Measurements from ENCODE around the gene IGSF23. TPM values are rescaled to one million over a fixed set of nuclear protein-coding genes. Genes with fewer than 3 reads are reported as not detected.

Gene IGSF23
- total RNA-seq, 1 donor from 2014 or later = not detected

DNA sequence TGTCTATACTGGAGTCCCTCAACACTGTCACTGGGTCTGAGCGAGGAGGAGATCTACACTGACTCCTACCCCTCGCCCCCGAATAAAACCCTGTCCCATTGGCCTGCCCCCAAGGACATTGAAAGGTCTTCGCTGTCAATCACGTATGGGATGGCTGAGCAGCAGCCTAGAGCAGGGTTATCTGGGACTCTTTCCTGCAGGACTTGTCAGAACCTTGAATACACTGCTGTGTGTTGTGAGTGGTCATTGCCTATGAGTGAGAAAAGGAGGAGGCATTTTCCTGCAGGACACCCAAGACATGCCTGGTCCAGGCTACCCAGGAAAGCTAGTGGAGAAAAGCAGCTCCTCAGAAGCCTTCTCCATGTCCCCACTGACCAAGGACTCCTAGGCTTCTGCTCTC lies 40.0 kb downstream of the IGSF23 start:
- no peak for DNase-seq (ENCODE audit: low spot score)
- Mint-ChIP-seq H3K4me3 (ENCODE audit: unreplicated experiment) (no peak overlapping the region), H3K4me1 (ENCODE audit: low read depth) (peaks cover 32% of the 10 kb centered on the region), H3K9me3 (ENCODE audit: low read depth) (no peaks in the 10 kb centered on the region), H3K27ac (ENCODE audit: unreplicated experiment) (peak overlapping the region; percentile 59), H3K36me3 (ENCODE audit: low read depth) (peaks cover 55% of the 10 kb centered on the region), H3K27me3 (ENCODE audit: low read depth) (no peaks in the 10 kb centered on the region)
- TF ChIP-seq, protein P1, sequence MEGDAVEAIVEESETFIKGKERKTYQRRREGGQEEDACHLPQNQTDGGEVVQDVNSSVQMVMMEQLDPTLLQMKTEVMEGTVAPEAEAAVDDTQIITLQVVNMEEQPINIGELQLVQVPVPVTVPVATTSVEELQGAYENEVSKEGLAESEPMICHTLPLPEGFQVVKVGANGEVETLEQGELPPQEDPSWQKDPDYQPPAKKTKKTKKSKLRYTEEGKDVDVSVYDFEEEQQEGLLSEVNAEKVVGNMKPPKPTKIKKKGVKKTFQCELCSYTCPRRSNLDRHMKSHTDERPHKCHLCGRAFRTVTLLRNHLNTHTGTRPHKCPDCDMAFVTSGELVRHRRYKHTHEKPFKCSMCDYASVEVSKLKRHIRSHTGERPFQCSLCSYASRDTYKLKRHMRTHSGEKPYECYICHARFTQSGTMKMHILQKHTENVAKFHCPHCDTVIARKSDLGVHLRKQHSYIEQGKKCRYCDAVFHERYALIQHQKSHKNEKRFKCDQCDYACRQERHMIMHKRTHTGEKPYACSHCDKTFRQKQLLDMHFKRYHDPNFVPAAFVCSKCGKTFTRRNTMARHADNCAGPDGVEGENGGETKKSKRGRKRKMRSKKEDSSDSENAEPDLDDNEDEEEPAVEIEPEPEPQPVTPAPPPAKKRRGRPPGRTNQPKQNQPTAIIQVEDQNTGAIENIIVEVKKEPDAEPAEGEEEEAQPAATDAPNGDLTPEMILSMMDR (IDR thresholded peaks at IDR 0.05) = no peak

- TF ChIP-seq, protein P1 (IDR thresholded peaks at IDR 0.05) = peak; percentile 76
- DNase-seq (ENCODE audit: low spot score) = no peak
- Mint-ChIP-seq H3K4me3 (ENCODE audit: unreplicated experiment) (no peak overlapping the region), H3K27me3 (ENCODE audit: low read depth) (no peaks in the 10 kb centered on the region), H3K4me1 (ENCODE audit: low read depth) (peaks cover 24% of the 10 kb centered on the region), H3K9me3 (ENCODE audit: low read depth) (no peaks in the 10 kb centered on the region), H3K36me3 (ENCODE audit: low read depth) (peaks cover 55% of the 10 kb centered on the region), H3K27ac (ENCODE audit: unreplicated experiment) (peak overlapping the region; percentile 59)
These were observed 40.8 kb downstream of the IGSF23 start for GRCh38 chr19:44653977-44654774.

DNA sequence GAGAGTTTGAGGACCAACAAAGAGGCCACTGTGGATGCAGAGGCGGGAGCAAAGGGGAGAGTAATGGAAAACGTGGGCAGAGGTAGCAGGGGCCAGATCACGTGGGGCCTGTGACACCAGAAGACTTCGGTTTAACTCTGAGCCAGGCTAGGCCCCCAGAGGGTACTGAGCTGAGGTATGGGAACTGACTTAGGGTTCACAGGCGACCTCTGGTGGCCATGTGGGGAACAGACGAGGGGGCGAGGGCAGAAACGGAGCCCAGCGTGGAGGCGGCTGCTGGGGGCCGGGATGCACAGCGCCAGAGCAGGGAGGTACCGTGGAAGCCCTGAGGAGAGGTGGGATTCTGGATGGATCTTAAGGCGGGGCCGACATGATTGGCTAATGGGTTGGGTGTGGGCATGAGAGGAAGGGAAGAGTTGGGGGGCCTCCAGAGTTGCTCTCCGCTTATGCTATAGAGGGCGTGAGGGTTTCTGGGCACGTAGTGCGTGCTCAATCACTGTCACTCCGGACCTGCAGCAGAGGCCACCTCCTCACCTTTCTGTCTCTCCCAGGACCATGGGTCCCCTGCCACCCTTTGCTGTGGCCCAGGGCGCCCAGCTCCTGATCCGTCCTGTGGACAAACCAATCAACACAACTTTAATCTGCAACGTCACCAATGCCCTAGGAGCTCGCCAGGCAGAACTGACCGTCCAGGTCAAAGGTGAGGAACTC lies 44.0 kb downstream of the IGSF23 start:
- H3K27ac Mint-ChIP-seq (ENCODE audit: unreplicated experiment) = peak overlapping the region; percentile 86

DNA sequence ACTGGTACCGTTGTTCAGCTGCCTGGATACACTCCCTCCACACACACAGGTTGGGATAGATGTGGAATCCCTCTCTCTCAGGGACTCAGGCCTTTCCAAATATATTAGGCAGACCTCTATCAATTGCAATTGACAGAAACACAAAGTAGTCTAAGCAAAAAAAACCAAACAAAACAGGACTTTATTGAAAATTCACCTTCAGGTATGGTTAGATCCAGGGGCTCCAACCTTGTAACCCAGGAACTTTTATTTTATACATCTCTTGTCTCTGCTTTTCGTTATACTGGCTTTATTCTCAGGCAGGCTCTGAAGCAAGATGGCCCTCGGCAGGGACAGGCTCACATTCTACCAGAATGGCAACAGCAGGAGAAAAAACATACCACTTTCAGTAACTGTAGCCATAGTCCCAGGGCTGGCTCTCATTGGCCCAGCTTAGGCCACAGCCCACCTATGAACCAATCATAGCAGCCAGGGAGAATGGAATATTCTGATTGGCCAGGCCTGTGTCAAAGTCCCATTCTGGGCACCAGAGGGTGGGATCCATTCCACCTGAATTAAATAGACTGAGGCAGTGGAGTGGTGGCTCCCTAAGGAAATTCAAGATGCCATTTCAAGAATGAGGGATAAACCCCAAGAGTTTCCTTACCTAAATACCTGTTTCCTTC lies 44.8 kb downstream of the IGSF23 start:
- no peak for DNase-seq (ENCODE audit: low spot score)
- H3K9me3 Mint-ChIP-seq (ENCODE audit: low read depth) = no peaks in the 10 kb centered on the region
- TF ChIP-seq, protein P1 (IDR thresholded peaks at IDR 0.05) = no peak
- H3K36me3 Mint-ChIP-seq (ENCODE audit: low read depth) = peaks cover 45% of the 10 kb centered on the region
- peak overlapping the region; percentile 86 for H3K27ac Mint-ChIP-seq (ENCODE audit: unreplicated experiment)
- H3K27me3 Mint-ChIP-seq (ENCODE audit: low read depth) = no peaks in the 10 kb centered on the region
- no peak overlapping the region for H3K4me3 Mint-ChIP-seq (ENCODE audit: unreplicated experiment)
- H3K4me1 Mint-ChIP-seq (ENCODE audit: low read depth) = peaks cover 23% of the 10 kb centered on the region

More for the DNA sequence above, 44.0 kb downstream of the IGSF23 start:
- TF ChIP-seq, protein P1 (IDR thresholded peaks at IDR 0.05) = peak; percentile 93
- Mint-ChIP-seq H3K4me3 (ENCODE audit: unreplicated experiment) (no peak overlapping the region), H3K4me1 (ENCODE audit: low read depth) (peaks cover 23% of the 10 kb centered on the region), H3K36me3 (ENCODE audit: low read depth) (peaks cover 45% of the 10 kb centered on the region), H3K27me3 (ENCODE audit: low read depth) (no peaks in the 10 kb centered on the region), H3K9me3 (ENCODE audit: low read depth) (no peaks in the 10 kb centered on the region)
- no peak for DNase-seq (ENCODE audit: low spot score)

DNA sequence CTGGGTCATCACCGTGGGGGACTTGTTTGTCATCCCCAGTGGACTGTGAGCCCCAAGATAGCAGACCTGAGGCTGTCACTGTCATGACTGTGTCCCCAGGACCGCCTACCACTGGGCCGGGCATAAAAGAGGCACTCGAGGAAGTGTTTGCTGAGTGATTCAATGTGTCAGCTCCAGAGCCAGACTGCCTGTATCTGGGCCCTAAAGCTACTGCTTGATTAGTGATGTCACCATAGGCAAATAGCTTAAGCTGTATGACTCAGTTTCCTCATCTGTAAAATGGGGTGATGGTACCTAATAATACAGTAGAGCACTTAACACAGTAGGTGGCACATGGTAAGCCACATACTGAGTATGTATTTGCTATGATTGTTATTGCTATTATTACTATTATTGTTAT lies 46.7 kb downstream of the IGSF23 start:
- TF ChIP-seq, protein P1 (IDR thresholded peaks at IDR 0.05) = no peak
- H3K27ac Mint-ChIP-seq (ENCODE audit: unreplicated experiment) = no peak overlapping the region
- H3K4me3 Mint-ChIP-seq (ENCODE audit: unreplicated experiment) = no peak overlapping the region
- H3K4me1 Mint-ChIP-seq (ENCODE audit: low read depth) = peaks cover 17% of the 10 kb centered on the region
- H3K36me3 Mint-ChIP-seq (ENCODE audit: low read depth) = peaks cover 42% of the 10 kb centered on the region
- no peaks in the 10 kb centered on the region for H3K27me3 Mint-ChIP-seq (ENCODE audit: low read depth)
- H3K9me3 Mint-ChIP-seq (ENCODE audit: low read depth) = no peaks in the 10 kb centered on the region
- DNase-seq (ENCODE audit: low spot score) = no peak

Data from chondrocyte (in vitro differentiated cells).